ENCODE data around the gene CDH15.
"Not testable (repeated sequence)": the region's sequence is repeated elsewhere in the genome, so short reads cannot be mapped to it uniquely, and the experiment has no call there.

Gene CDH15

GRCh38 chr16:89157778-89158177, 13.8 kb upstream of the CDH15 start:
- DNase-seq = no peak

- DNase-seq = no peak
Observed at GRCh38 chr16:89159066-89159849, 12.3 kb upstream of the CDH15 start.

- DNase-seq = no peak
Observed at GRCh38 chr16:89159850-89160354, 11.6 kb upstream of the CDH15 start.

- DNase-seq = no peak
Observed at GRCh38 chr16:89160977-89161701, 10.4 kb upstream of the CDH15 start.

GRCh38 chr16:89161763-89162713, 9.5 kb upstream of the CDH15 start:
- DNase-seq = no peak

GRCh38 chr16:89163297-89163696, 8.3 kb upstream of the CDH15 start:
- DNase-seq = no peak

- no peak for DNase-seq
Observed at GRCh38 chr16:89164436-89164835, 7.1 kb upstream of the CDH15 start.

GRCh38 chr16:89164847-89165680, 6.5 kb upstream of the CDH15 start:
- no peak for DNase-seq

- not testable (repeated sequence) for DNase-seq
Observed at GRCh38 chr16:89165681-89165979, 5.9 kb upstream of the CDH15 start.

GRCh38 chr16:89166696-89167424, 4.7 kb upstream of the CDH15 start:
- no peak for DNase-seq

- DNase-seq = peak; percentile 92
Observed at GRCh38 chr16:89167425-89167941, 4.1 kb upstream of the CDH15 start.

GRCh38 chr16:89168381-89169189, 3.0 kb upstream of the CDH15 start:
- DNase-seq = no peak

- DNase-seq = no peak
Observed at GRCh38 chr16:89169778-89170177, 1.8 kb upstream of the CDH15 start.

GRCh38 chr16:89170346-89171215, 967 bp upstream of the CDH15 start:
- no peak for DNase-seq

- no peak for DNase-seq
Observed at GRCh38 chr16:89172171-89172527, 601 bp downstream of the CDH15 start.

- no peak for DNase-seq
Observed at GRCh38 chr16:89172528-89173173, 1.1 kb downstream of the CDH15 start.

- DNase-seq = no peak
Observed at GRCh38 chr16:89173174-89173921, 1.8 kb downstream of the CDH15 start.
